Transverse colon (tissue), 4 donors: ENCODE results near the gene SHISA3. TPM values are rescaled to one million over a fixed set of nuclear protein-coding genes. Genes with fewer than 3 reads are reported as not detected.
A peak's percentile ranks its signal among the peaks of the same experiment; 100 is the strongest.

Experiments
- DNase-seq: peaks from one replicate; pipeline ENCODE4 v3.0.0-alpha.2; 2019
- H3K27ac ChIP-seq, 4 donors: fragments of 200-600 bp; sonication (generic); 2 replicates each; pipeline ENCODE4 v1.5.1; 2016 to 2018; ENCODE audit warnings: inconsistent platforms in 4 of 4
- H3K27me3 ChIP-seq: fragments of 200-600 bp; sonication (generic); 2 replicates; pipeline ENCODE4 v1.5.1; 2017; ENCODE audit warnings: inconsistent platforms
- H3K36me3 ChIP-seq, 4 donors: fragments of 200-600 bp; sonication (generic); 2 replicates each; pipeline ENCODE4 v1.5.1; 2017 to 2019; ENCODE audit warnings: inconsistent platforms in 4 of 4
- H3K4me1 ChIP-seq, 4 donors: fragments of 200-600 bp; sonication (generic); 2 replicates each; pipeline ENCODE4 v1.5.1; 2017 to 2020; ENCODE audit warnings: inconsistent platforms in 4 of 4
- H3K4me3 ChIP-seq, 4 donors: fragments of 200-600 bp; sonication (generic); 1 replicate in 1 of 4; 2 replicates in 3 of 4; pipeline versions ENCODE4 v1.5.1 to v1.6.1; 2017 to 2019; ENCODE audit warnings: inconsistent platforms in 4 of 4
- H3K9me3 ChIP-seq, 2 donors: fragments of 200-600 bp; sonication (generic); 2 replicates each; pipeline ENCODE4 v1.5.1; 2017 to 2019; ENCODE audit warnings: inconsistent platforms in 2 of 2
- CTCF ChIP-seq, 5 experiments: fragments of 200-600 bp in 3 of 5; fragments of 450-650 bp in 2 of 5; sonication (generic) in 3 of 5; IDR thresholded peaks; 1 replicate in 2 of 5; 2 replicates in 3 of 5; pipeline ENCODE4 v1.5.1; 2016 to 2017; ENCODE audit warnings: antibody characterized with exemption in 5 of 5, inconsistent platforms in 3 of 5, mild to moderate bottlenecking in 2 of 5, moderate library complexity in 1 of 5
- EP300 ChIP-seq: sonication (generic); formaldehyde crosslinking; IDR thresholded peaks from one replicate; pipeline ENCODE4 v1.6.1; 2017; ENCODE audit warnings: antibody characterized with exemption, low read depth
- POLR2A ChIP-seq: fragments of 450-650 bp; IDR thresholded peaks from one replicate; pipeline ENCODE4 v1.6.1; 2016; ENCODE audit warnings: antibody characterized with exemption, mild to moderate bottlenecking, moderate library complexity
- POLR2AphosphoS5 ChIP-seq, 3 donors: sonication (generic); formaldehyde crosslinking; IDR thresholded peaks; one replicate each; pipeline ENCODE4 v1.6.1; 2016; ENCODE audit warnings: antibody characterized with exemption in 3 of 3
- WGBS, 2 donors: methylation state at CpG; one replicate each; pipeline ENCODE4 v1.1.5; 2018; ENCODE audit warnings: low coverage in 1 of 2; 5-methylcytosine and 5-hydroxymethylcytosine counted together
- in situ Hi-C, 4 donors: fragments of 200-750 bp; cut with MboI; loops; one replicate each; pipeline versions ENCODE4 v1.15.0 to v1.15.1; 2017; ENCODE audit warnings: low sequenced_read_pairs in 3 of 4, low pct_ligation_motif_present in 1 of 4, low pct_unique_long_range_greater_than_20kb in 1 of 4
- intact Hi-C: fragments of 100-400 bp; cut with DNase I; formaldehyde crosslinking; loops from one replicate; pipeline ENCODE4 v1.15.1; 2023; ENCODE audit warnings: low total_unique reads
- total RNA-seq, 4 donors: library from RNA; depleted of rRNA; stranded (reverse); fragments of >200 nt; gene quantifications; one replicate each; pipeline ENCODE4 v1.1.0, GENCODE V29; 2016

Gene SHISA3
- 1 to 10 TPM in 3 of 4 donors, not detected in 1; 1.1 to 1.7 (median 1.6) TPM for total RNA-seq

- peak; percentile 9 for DNase-seq
- Histone ChIP-seq H3K36me3 (no peaks in the 10 kb centered on the region), H3K4me1 (peaks cover 3 to 31% (median 28%) of the 10 kb centered on the region in 4 donors), H3K9me3 (no peaks in the 10 kb centered on the region), H3K27ac (peak within 1 kb of the TSS in 1 of 4 donors; percentile 37), H3K27me3 (peaks cover 78% of the 10 kb centered on the region), H3K4me3 (peak within 1 kb of the TSS; percentile 26 to 61 (median 34))
- intact Hi-C loops (no loop called here), in situ Hi-C loops (no loop called here)
- TF ChIP-seq POLR2AphosphoS5 (IDR thresholded peaks at IDR 0.05): no peak
- no peak for TF ChIP-seq CTCF (IDR thresholded peaks at IDR 0.05)
- no peak for TF ChIP-seq POLR2A
- TF ChIP-seq EP300: no peak
- WGBS, 2 donors: 3 to 7% methylated on average over 6 to 48 of the region's 61 CpGs
These were observed at the start of gene SHISA3 for GRCh38 chr4:42396752-42397634. Gene SHISA3 (plus strand): TSS chr4:42397488. CDS start chr4:42398057, 569 bp downstream.

GRCh38 chr4:42348247-42348646 lies 49.0 kb upstream of the SHISA3 start:
- H3K4me1 ChIP-seq: no peaks in the 10 kb centered on the region
- 82% methylated on average over 2 of the region's 2 CpGs; no CpG with 5 or more reads in 1 of the 2 donors for WGBS, 2 donors
- intact Hi-C loops: no loop called here
- in situ Hi-C loops: no loop called here
- no peak overlapping the region for H3K27ac ChIP-seq
- H3K4me3 ChIP-seq: no peak overlapping the region
- DNase-seq: no peak
- TF ChIP-seq CTCF (IDR thresholded peaks at IDR 0.05): no peak
- no peaks in the 10 kb centered on the region for H3K36me3 ChIP-seq
- no peaks in the 10 kb centered on the region for H3K9me3 ChIP-seq
- H3K27me3 ChIP-seq: peaks cover 5% of the 10 kb centered on the region

- no peaks in the 10 kb centered on the region for H3K9me3 ChIP-seq
- no peak overlapping the region for H3K27ac ChIP-seq
- H3K4me3 ChIP-seq: no peak overlapping the region
- H3K36me3 ChIP-seq: no peaks in the 10 kb centered on the region
- intact Hi-C loops: no loop called here
- H3K4me1 ChIP-seq: no peaks in the 10 kb centered on the region
- TF ChIP-seq EP300 (no peak), POLR2A (no peak), POLR2AphosphoS5 (IDR thresholded peaks at IDR 0.05) (no peak), CTCF (IDR thresholded peaks at IDR 0.05) (no peak)
- in situ Hi-C loops: no loop called here
- no peak for DNase-seq
- H3K27me3 ChIP-seq: peaks cover 4% of the 10 kb centered on the region
- WGBS, 2 donors: 87 to 100% methylated on average over 2 to 5 of the region's 5 CpGs
These were observed 48.6 kb upstream of the SHISA3 start for GRCh38 chr4:42348692-42349091.

- no peak overlapping the region for H3K4me3 ChIP-seq
- no peaks in the 10 kb centered on the region for H3K36me3 ChIP-seq
- in situ Hi-C loops (no loop called here), intact Hi-C loops (no loop called here)
- H3K4me1 ChIP-seq: no peaks in the 10 kb centered on the region
- H3K27me3 ChIP-seq: no peaks in the 10 kb centered on the region
- TF ChIP-seq POLR2A: no peak
- no peak for TF ChIP-seq POLR2AphosphoS5 (IDR thresholded peaks at IDR 0.05)
- no peak for TF ChIP-seq CTCF (IDR thresholded peaks at IDR 0.05)
- no peak for TF ChIP-seq EP300
- 83 to 89% methylated on average over 4 of the region's 4 CpGs for WGBS, 2 donors
- H3K27ac ChIP-seq: no peak overlapping the region
- H3K9me3 ChIP-seq: no peaks in the 10 kb centered on the region
- no peak for DNase-seq
These were observed 46.6 kb upstream of the SHISA3 start for GRCh38 chr4:42350611-42351182.
